ENCODE results near the gene FREM2. TPM values are rescaled to one million over a fixed set of nuclear protein-coding genes. Genes with fewer than 3 reads are reported as not detected.

Gene FREM2
- total and polyA plus RNA-seq, 2 of the 4 experiments (the other 2 are of a cell fraction), result not detected

GRCh38 chr13:38755793-38756192 lies 68.9 kb downstream of the FREM2 start:
- H4K5ac ChIP-seq (ENCODE audit: low read depth, low read length), result no peak overlapping the region
- H4K8ac ChIP-seq (ENCODE audit: low read depth in 2 of 2, low read length in 2 of 2), result no peak overlapping the region
- in situ Hi-C loops (cut with MboI; ENCODE audit: low sequenced_read_pairs), result loop anchor here (25.0 kb wide), 1 partner anchor 1118 kb away; no protein-coding TSS in a partner anchor
- H3K36me3 ChIP-seq (ENCODE audit: control insufficient read depth, insufficient read depth, low read length), result no peaks in the 10 kb centered on the region
- no TSS peak for BruUV-seq (replicated peaks)
- H3K4me2 ChIP-seq (ENCODE audit: low read depth, low read length), result no peak overlapping the region
- H3K27ac ChIP-seq (ENCODE audit: insufficient read depth, low read length), result no peak overlapping the region
- no peak for TF ChIP-seq MXI1 (IDR thresholded peaks at IDR 0.05; ENCODE audit: borderline replicate concordance, low read depth, low read length)
- no peak overlapping the region for H3K4ac ChIP-seq (ENCODE audit: low read depth, low read length)
- H2BK120ac ChIP-seq (ENCODE audit: low read depth, low read length), result no peak overlapping the region
- no peak for ATAC-seq (ENCODE audit: low read depth)
- no peaks in the 10 kb centered on the region for H3K4me1 ChIP-seq (ENCODE audit: control insufficient read depth, insufficient read depth, low read length)
- H3K23ac ChIP-seq (ENCODE audit: low read depth, low read length), result no peak overlapping the region
- CTCF ChIA-PET, result no interaction called here
- H3K27me3 ChIP-seq (ENCODE audit: control insufficient read depth, insufficient read depth, low read length), result peaks cover 2% of the 10 kb centered on the region; the same call in 1 of the 2 replicates
- H3K79me1 ChIP-seq (ENCODE audit: low read depth in 1 of 2, low read length in 2 of 2), result no peaks in the 10 kb centered on the region
- H2BK5ac ChIP-seq (ENCODE audit: low read depth, low read length, poor library complexity, severe bottlenecking), result no peak overlapping the region
- H2AK9ac ChIP-seq (replicated peaks; ENCODE audit: low read depth, low read length, poor library complexity), result no peak overlapping the region
- H3K9ac ChIP-seq (ENCODE audit: low read depth, low read length), result no peak overlapping the region
- no peak overlapping the region for H3K18ac ChIP-seq (ENCODE audit: low read depth, low read length)
- H4K91ac ChIP-seq (ENCODE audit: insufficient read depth, low read depth, low read length), result no peak overlapping the region
- H3K14ac ChIP-seq (replicated peaks; ENCODE audit: low read depth, low read length), result no peak overlapping the region
- DNase-seq, result no peak
- POLR2A ChIA-PET (ENCODE audit: unreplicated experiment), result no interaction called here
- H2BK20ac ChIP-seq (ENCODE audit: low read depth, low read length), result no peak overlapping the region
- no peak overlapping the region for H3K56ac ChIP-seq (ENCODE audit: extremely low read depth, insufficient read depth, low read length)
- H3K9me1 ChIP-seq (ENCODE audit: insufficient read depth, low read length), result no peaks in the 10 kb centered on the region
- H4K20me1 ChIP-seq (ENCODE audit: insufficient read depth, low read length), result no peaks in the 10 kb centered on the region
- H2AK5ac ChIP-seq (ENCODE audit: low read depth, low read length), result no peak overlapping the region
- no peak overlapping the region for H2AFZ ChIP-seq (replicated peaks; ENCODE audit: low read length, poor library complexity)
- no peak overlapping the region for H2BK15ac ChIP-seq (ENCODE audit: low read depth, low read length)
- no CpG with 5 or more reads among the region's 2 CpGs for WGBS, 2 experiments (ENCODE audit: extremely low coverage in 2 of 2, insufficient read length in 1 of 2)
- dilution Hi-C loops (cut with HindIII; ENCODE audit: low sequenced_read_pairs, unreplicated experiment), result no loop called here
- intact Hi-C loops (cut with micrococcal nuclease), result no loop called here
- no peaks in the 10 kb centered on the region for H3K9me3 ChIP-seq (ENCODE audit: control insufficient read depth, insufficient read depth, low read length)
- no peak overlapping the region for H3K4me3 ChIP-seq (ENCODE audit: insufficient read depth, low read depth, low read length)

All from IMR-90 (cell line).